ENCODE results near the gene GET3. TPM values are rescaled to one million over a fixed set of nuclear protein-coding genes. Genes with fewer than 3 reads are reported as not detected.

GET3 gene
- total RNA-seq, 1 donor from 2014 or later = 59.9 TPM

- peak overlapping the region; percentile 97 for H3K27ac ChIP-seq
- DNase-seq (ENCODE audit: extremely low spot score in 2 of 2) = peak in 1 of 2 donors; percentile 88
- TF ChIP-seq POLR2A (IDR thresholded peaks at IDR 0.05) (peak in 1 of 2 donors; percentile 2), CTCF (IDR thresholded peaks at IDR 0.05) (no peak), POLR2AphosphoS5 (IDR thresholded peaks at IDR 0.05; ENCODE audit: insufficient read depth in 1 of 2, low read depth in 1 of 2) (peak in 1 of 2 donors; percentile 71)
- no peaks in the 10 kb centered on the region for H3K27me3 ChIP-seq
- intact Hi-C loops (cut with DNase I) = no loop called here
- H3K4me3 ChIP-seq = peak overlapping the region; percentile 85 to 96
- no peaks in the 10 kb centered on the region for H3K36me3 ChIP-seq
- H3K9me3 ChIP-seq = no peaks in the 10 kb centered on the region
- H3K4me1 ChIP-seq = peaks cover 42% of the 10 kb centered on the region
Measured at GRCh38 chr19:12792051-12792852, 55.0 kb downstream of the GET3 start.

- intact Hi-C loops (cut with DNase I) = no loop called here
- Histone ChIP-seq H3K4me1 (peaks cover 36% of the 10 kb centered on the region), H3K27ac (peak overlapping the region; percentile 97), H3K4me3 (peak overlapping the region; percentile 85 to 96), H3K36me3 (no peaks in the 10 kb centered on the region), H3K27me3 (no peaks in the 10 kb centered on the region), H3K9me3 (no peaks in the 10 kb centered on the region)
- DNase-seq (ENCODE audit: extremely low spot score in 2 of 2) = peak in 1 of 2 donors; percentile 88
- TF ChIP-seq POLR2AphosphoS5 (IDR thresholded peaks at IDR 0.05; ENCODE audit: insufficient read depth in 1 of 2, low read depth in 1 of 2) (no peak), POLR2A (IDR thresholded peaks at IDR 0.05) (no peak), CTCF (IDR thresholded peaks at IDR 0.05) (no peak)
Measured at GRCh38 chr19:12792853-12793289, 55.6 kb downstream of the GET3 start.

DNA sequence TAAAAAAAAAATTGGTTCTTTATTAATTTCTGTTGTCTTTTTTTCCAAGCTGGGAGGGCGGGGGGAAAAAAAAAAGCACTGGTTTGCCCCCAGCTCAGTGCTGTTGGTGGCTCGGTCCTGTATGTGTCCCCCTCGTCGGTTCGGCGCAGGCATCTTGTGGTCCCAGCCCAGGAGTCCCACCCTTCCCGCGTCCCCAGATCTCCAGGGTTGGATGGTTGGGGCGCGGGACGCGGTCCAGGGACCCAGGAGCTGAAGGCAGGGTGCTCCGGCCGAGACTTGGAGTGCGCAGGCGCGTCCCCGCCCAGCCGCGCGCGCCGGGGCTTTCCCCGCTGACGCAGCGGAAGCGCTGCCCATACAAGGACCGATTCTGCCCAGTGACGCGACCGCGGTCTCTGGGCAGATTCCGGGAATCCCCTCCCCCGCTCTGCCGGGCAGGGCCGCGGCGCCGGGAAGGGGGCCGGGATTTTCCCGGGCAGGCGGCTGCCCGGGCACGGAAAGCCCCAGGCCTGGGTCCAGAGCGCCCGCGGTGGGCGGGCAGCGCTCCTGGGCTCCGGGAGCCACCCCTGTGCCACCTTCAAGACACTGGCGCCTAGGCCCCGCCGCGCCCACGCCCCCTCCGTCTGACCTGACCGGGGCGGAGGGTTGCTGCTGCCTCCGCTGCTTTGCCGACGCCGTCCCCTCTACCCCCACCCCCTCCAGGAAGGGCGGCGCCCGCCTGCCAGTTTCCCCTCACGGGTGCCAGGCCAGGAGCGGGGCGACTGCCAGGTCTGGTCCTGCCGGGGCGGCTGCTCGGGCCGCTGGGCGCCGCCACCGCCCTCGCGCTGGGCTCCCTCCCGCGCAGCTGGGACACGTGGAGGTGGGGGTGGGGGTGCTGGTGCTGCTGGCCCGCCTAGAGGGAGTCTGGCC, 56.2 kb downstream of the GET3 start:
- no peaks in the 10 kb centered on the region for H3K36me3 ChIP-seq
- peak in 1 of 2 donors; percentile 95 for DNase-seq (ENCODE audit: extremely low spot score in 2 of 2)
- H3K27ac ChIP-seq = peak overlapping the region; percentile 97
- no peaks in the 10 kb centered on the region for H3K9me3 ChIP-seq
- peaks cover 29% of the 10 kb centered on the region for H3K4me1 ChIP-seq
- intact Hi-C loops (cut with DNase I) = no loop called here
- TF ChIP-seq POLR2A (IDR thresholded peaks at IDR 0.05) = peak; percentile 16 to 71
- TF ChIP-seq CTCF (IDR thresholded peaks at IDR 0.05) = no peak
- peak; percentile 90 to 92 for TF ChIP-seq POLR2AphosphoS5 (IDR thresholded peaks at IDR 0.05; ENCODE audit: insufficient read depth in 1 of 2, low read depth in 1 of 2)
- peak overlapping the region; percentile 85 to 96 for H3K4me3 ChIP-seq
- H3K27me3 ChIP-seq = no peaks in the 10 kb centered on the region

GRCh38 chr19:12794196-12794941, 57.1 kb downstream of the GET3 start:
- peaks cover 21% of the 10 kb centered on the region for H3K4me1 ChIP-seq
- peak overlapping the region; percentile 85 to 96 for H3K4me3 ChIP-seq
- peaks cover 0 to 7% of the 10 kb centered on the region in 2 donors for H3K36me3 ChIP-seq
- H3K27me3 ChIP-seq = no peaks in the 10 kb centered on the region
- peak overlapping the region; percentile 97 for H3K27ac ChIP-seq
- DNase-seq (ENCODE audit: extremely low spot score in 2 of 2) = peak in 1 of 2 donors; percentile 89
- no peaks in the 10 kb centered on the region for H3K9me3 ChIP-seq
- no peak for TF ChIP-seq CTCF (IDR thresholded peaks at IDR 0.05)
- TF ChIP-seq POLR2AphosphoS5 (IDR thresholded peaks at IDR 0.05; ENCODE audit: insufficient read depth in 1 of 2, low read depth in 1 of 2) = no peak
- no peak for TF ChIP-seq POLR2A (IDR thresholded peaks at IDR 0.05)
- intact Hi-C loops (cut with DNase I) = no loop called here
